LNCaP clone FGC (cell line): ENCODE data around the gene KRTAP29-1.
"Not testable (repeated sequence)": the region's sequence is repeated elsewhere in the genome, so short reads cannot be mapped to it uniquely, and the experiment has no call there.

Experiments
- DNase-seq: peaks from one replicate; pipeline ENCODE4 v3.0.0-alpha.2; 2011; ENCODE audit warnings: low read depth
- H3K4me3 ChIP-seq: 2 replicates; pipeline ENCODE4 v1.5.1; 2011; ENCODE audit warnings: mild to moderate bottlenecking, low read depth, low read length, control low read depth
- CTCF ChIP-seq: IDR thresholded peaks from 2 replicates; pipeline ENCODE4 v1.5.1; 2012; ENCODE audit warnings: mild to moderate bottlenecking; ENCODE audit not compliant: control insufficient read depth, insufficient read depth; ENCODE audit errors: extremely low read depth

The KRTAP29-1 gene

DNA sequence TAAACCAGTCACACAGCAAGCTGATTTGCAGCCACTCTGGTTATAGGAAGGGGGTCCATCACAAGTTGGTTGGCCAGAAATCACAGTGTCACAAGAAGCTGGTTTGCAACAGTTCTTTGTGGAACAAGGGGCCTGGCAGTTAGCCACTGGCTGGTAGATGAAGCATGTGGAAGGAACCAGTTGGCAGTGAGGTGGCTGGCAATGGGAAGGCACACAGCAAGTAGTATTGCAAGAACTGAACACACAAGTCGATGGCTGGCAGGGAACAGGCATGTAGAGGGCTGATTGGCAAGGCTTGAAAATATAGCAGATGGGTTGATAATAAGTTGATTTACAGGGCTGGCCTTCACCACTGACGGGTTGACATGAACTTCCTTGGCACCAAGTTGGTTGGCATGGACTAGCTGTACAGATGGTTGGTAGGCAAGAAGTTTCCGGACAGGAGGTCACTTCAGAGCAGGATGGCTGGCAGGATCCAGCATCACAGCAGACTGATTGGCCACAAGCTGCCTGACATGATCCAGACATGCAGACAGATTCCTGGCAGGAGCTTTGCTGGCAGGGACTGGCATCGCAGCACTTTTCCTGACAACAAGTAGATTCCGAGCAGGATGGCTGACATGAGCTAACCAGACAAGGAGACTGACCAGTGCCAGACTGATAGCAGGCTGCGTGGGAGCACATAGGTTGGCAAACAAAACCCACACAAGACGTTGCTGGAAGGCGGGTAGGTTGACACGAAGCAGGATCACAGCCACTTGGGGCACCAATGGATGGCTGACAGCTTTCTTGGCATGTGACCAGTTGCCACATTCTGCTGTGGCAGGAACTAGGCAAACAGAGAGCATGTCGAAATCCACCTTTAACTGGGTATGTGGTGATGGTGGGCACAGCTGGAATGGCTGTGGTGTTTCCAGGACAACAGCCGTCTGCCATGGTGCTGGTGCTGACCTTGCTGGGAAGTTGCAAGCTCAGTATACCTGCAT lies at the start of gene KRTAP29-1:
KRTAP29-1 (minus strand) TSS at position 936 of the 986 bp plus-strand sequence; CDS start at position 936, 0 bp downstream.
- TF ChIP-seq CTCF: no peak
- DNase-seq: no peak
- H3K4me3 ChIP-seq: no peak within 1 kb of the TSS

DNA sequence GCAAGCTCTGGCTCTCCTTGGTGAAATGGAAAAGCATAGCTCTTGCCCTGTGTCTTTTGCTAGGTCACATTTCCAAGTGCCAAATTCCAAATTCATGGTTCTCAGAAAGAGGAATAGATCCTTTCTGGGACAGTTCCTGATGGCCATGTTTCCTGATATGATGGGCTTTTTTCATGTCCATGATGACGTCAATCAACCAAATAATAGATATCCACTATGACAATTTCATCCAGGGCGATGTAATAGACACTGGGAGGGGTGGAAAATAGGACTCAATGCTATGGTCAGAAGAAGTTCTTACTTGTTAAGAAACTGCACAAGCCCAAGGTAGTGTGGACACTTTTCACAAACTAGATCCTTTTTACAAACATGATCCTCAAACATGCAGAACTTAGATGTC lies 48.5 kb upstream of the KRTAP29-1 start:
- no peak for DNase-seq
- TF ChIP-seq CTCF: no peak
- H3K4me3 ChIP-seq: no peak overlapping the region

GRCh38 chr17:41350381-41350878 lies 47.8 kb upstream of the KRTAP29-1 start, which contains the start of gene KRT33A:
Gene KRT33A, minus strand, starts transcription at chr17:41350828. Its CDS starts 61 bp downstream, at chr17:41350767.
- DNase-seq: not testable (repeated sequence)

DNA sequence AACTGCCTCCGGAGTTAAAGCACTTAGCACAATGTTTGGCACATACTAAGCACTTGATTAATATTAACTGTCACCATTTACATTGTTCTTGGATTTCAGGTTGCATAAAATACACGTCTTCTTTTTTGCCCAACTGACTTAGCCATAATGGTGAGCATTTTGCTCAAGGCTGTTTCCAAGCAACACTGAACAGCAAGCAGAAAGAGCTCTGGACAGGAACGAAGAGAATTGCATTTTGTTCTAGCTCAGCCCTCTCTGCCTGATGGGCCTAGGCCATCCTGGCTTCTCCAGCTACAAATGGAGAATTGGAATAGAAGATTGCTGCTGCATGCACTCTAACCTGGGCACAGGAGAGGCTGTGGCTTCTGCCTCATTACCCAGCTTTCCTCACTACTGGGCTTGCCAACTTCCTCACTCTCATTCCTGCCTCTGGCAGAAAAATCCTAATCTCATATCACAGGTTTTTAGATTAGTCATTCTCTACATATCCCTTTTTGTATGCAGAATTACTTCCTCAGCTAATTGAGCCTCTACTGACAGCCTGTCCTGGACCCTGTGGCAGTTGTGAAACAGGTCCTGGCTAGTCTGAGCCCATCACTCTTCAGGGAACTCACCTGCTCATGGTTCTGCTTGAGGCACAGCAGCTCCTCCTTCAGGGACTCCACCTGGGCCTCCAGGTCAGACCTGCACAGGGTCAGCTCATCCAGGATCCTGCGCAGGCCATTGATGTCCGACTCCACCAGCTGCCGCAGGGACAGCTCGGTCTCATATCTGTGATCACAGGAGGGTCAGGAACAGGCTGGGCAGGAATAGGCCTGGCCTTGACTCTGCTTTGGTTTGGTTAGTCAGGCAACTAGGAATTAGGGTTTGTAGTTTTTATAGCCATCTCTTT lies 45.5 kb upstream of the KRTAP29-1 start:
- no peak for DNase-seq
- no peak overlapping the region for H3K4me3 ChIP-seq
- no peak for TF ChIP-seq CTCF

More at GRCh38 chr17:41350381-41350878, 47.8 kb upstream of the KRTAP29-1 start, which contains the start of gene KRT33A:
- H3K4me3 ChIP-seq: not testable (repeated sequence)

GRCh38 chr17:41346421-41346820 lies 43.8 kb upstream of the KRTAP29-1 start:
- not testable (repeated sequence) for H3K4me3 ChIP-seq, DNase-seq

GRCh38 chr17:41345992-41346391 lies 43.3 kb upstream of the KRTAP29-1 start:
- no peak overlapping the region for H3K4me3 ChIP-seq
- TF ChIP-seq CTCF: no peak
- DNase-seq: no peak

DNA sequence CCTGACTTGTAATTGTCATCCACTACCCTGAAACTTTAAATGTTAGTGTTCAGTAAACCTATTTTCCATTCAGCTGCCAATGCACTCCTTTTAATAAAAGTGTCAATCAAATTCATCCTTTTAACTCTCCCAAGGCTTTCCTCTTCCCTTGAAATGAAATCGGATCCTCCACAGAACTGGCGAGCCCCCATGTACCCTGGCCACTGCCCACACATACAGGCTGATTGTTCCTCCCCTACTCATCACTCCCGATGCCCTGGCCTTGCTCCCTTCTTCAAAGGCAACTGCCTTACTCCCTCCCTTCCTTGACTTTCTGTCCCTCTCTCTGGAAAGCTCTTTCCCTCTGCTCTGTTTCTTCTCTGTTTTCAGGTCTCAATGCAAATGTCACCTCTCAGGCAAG lies 40.4 kb upstream of the KRTAP29-1 start:
- no peak overlapping the region for H3K4me3 ChIP-seq
- no peak for DNase-seq
- TF ChIP-seq CTCF: no peak
